SK-N-SH treated with all-trans-retinoic acid at 6 μM for 48 hours (cell line): ENCODE data around the gene MAPK8.

Experiments used
- ATAC-seq: fragments of 200-7000 bp; cut with Tn5 transposase; 3 replicates; pipeline ENCODE4 v1.9.1; 2020; ENCODE audit warnings: mild to moderate bottlenecking, moderate library complexity
- ARNTL ChIP-seq: fragments of 450-650 bp; formaldehyde crosslinking; IDR thresholded peaks from 2 replicates; pipeline ENCODE4 v1.5.0; 2020; ENCODE audit warnings: low read depth, mild to moderate bottlenecking, moderate library complexity, borderline replicate concordance
- BACH2 ChIP-seq: fragments of 250-450 bp; sonication (Bioruptor Pico); IDR thresholded peaks from 2 replicates; pipeline ENCODE4 v1.9.0; 2021; ENCODE audit warnings: mild to moderate bottlenecking, borderline replicate concordance
- CREB5 ChIP-seq: fragments of 250-450 bp; sonication (Bioruptor Pico); IDR thresholded peaks from 2 replicates; pipeline ENCODE4 v1.5.1; 2020; ENCODE audit warnings: low read depth, mild to moderate bottlenecking, moderate library complexity
- CSDC2 ChIP-seq: fragments of 250-450 bp; sonication (Bioruptor Pico); IDR thresholded peaks from 2 replicates; pipeline ENCODE4 v1.5.0; 2020; ENCODE audit warnings: mild to moderate bottlenecking, moderate library complexity
- CSRNP3 ChIP-seq: fragments of 250-450 bp; sonication (Bioruptor Pico); IDR thresholded peaks from 2 replicates; pipeline ENCODE4 v1.5.1; 2021; ENCODE audit warnings: mild to moderate bottlenecking, moderate library complexity
- ESRRG ChIP-seq: fragments of 250-450 bp; sonication (Bioruptor Pico); IDR thresholded peaks from 2 replicates; pipeline ENCODE4 v1.6.1; 2021; ENCODE audit warnings: mild to moderate bottlenecking
- GLIS3 ChIP-seq: fragments of 250-450 bp; sonication (Bioruptor Pico); IDR thresholded peaks from 2 replicates; pipeline ENCODE4 v1.5.0; 2020; ENCODE audit warnings: mild to moderate bottlenecking, moderate library complexity
- ISL1 ChIP-seq: fragments of 250-450 bp; sonication (Bioruptor Pico); IDR thresholded peaks from 2 replicates; pipeline ENCODE4 v2.1.2; 2022; ENCODE audit warnings: mild to moderate bottlenecking, moderate library complexity
- OSR1 ChIP-seq: fragments of 250-450 bp; sonication (Bioruptor Pico); IDR thresholded peaks from 2 replicates; pipeline ENCODE4 v1.8.0; 2022; ENCODE audit warnings: moderate library complexity, mild to moderate bottlenecking, inconsistent platforms
- PATZ1 ChIP-seq: fragments of 250-450 bp; sonication (Bioruptor Pico); IDR thresholded peaks from 2 replicates; pipeline ENCODE4 v1.8.0; 2020; ENCODE audit warnings: mild to moderate bottlenecking, moderate library complexity, borderline replicate concordance
- POU6F1 ChIP-seq: fragments of 250-450 bp; sonication (Bioruptor Pico); IDR thresholded peaks from 2 replicates; pipeline ENCODE4 v1.8.0; 2021; ENCODE audit warnings: low read depth, mild to moderate bottlenecking, moderate library complexity, borderline replicate concordance
- PPARA ChIP-seq: fragments of 250-450 bp; sonication (Bioruptor Pico); IDR thresholded peaks from 2 replicates; pipeline ENCODE4 v1.5.0; 2020; ENCODE audit warnings: mild to moderate bottlenecking, borderline replicate concordance
- RARB ChIP-seq: fragments of 250-450 bp; sonication (Bioruptor Pico); IDR thresholded peaks from 2 replicates; pipeline ENCODE4 v1.8.0; 2021; ENCODE audit warnings: mild to moderate bottlenecking, moderate library complexity
- SNAI2 ChIP-seq: fragments of 250-450 bp; sonication (Bioruptor Pico); IDR thresholded peaks from 2 replicates; pipeline ENCODE4 v1.5.0; 2020; ENCODE audit warnings: mild to moderate bottlenecking, moderate library complexity
- TCF4 ChIP-seq: fragments of 250-450 bp; sonication (Bioruptor Pico); IDR thresholded peaks from 2 replicates; pipeline ENCODE4 v1.8.0; 2021; ENCODE audit warnings: mild to moderate bottlenecking, moderate library complexity, borderline replicate concordance
- TOX ChIP-seq: fragments of 250-450 bp; sonication (Bioruptor Pico); IDR thresholded peaks from 2 replicates; pipeline ENCODE4 v1.8.0; 2021; ENCODE audit warnings: mild to moderate bottlenecking, moderate library complexity, borderline replicate concordance
- TSHZ2 ChIP-seq: fragments of 250-450 bp; sonication (Bioruptor Pico); IDR thresholded peaks from 2 replicates; pipeline ENCODE4 v1.5.0; 2020; ENCODE audit warnings: mild to moderate bottlenecking, moderate library complexity
- ZC3H10 ChIP-seq: fragments of 250-450 bp; sonication (Bioruptor Pico); IDR thresholded peaks from 2 replicates; pipeline ENCODE4 v1.5.1; 2021; ENCODE audit warnings: mild to moderate bottlenecking, moderate library complexity
- ZFP3 ChIP-seq: fragments of 250-450 bp; sonication (Bioruptor Pico); IDR thresholded peaks from 2 replicates; pipeline ENCODE4 v1.5.0; 2020; ENCODE audit warnings: mild to moderate bottlenecking, moderate library complexity
- ZFP30 ChIP-seq: fragments of 450-650 bp; formaldehyde crosslinking; IDR thresholded peaks from 2 replicates; pipeline ENCODE4 v1.5.0; 2022; ENCODE audit warnings: mild to moderate bottlenecking, moderate library complexity
- ZNF565 ChIP-seq: fragments of 450-650 bp; formaldehyde crosslinking; conservative IDR thresholded peaks from 2 replicates; pipeline ENCODE4 v1.5.0; 2020; ENCODE audit warnings: low read depth, mild to moderate bottlenecking, moderate library complexity
- ZNF70 ChIP-seq: fragments of 450-650 bp; formaldehyde crosslinking; IDR thresholded peaks from 2 replicates; pipeline ENCODE4 v1.5.0; 2020; ENCODE audit warnings: mild to moderate bottlenecking, moderate library complexity
- ZNF8 ChIP-seq: fragments of 450-650 bp; formaldehyde crosslinking; IDR thresholded peaks from 2 replicates; pipeline ENCODE4 v1.5.0; 2020; ENCODE audit warnings: mild to moderate bottlenecking, moderate library complexity

Gene MAPK8

GRCh38 chr10:48414778-48415177, 108.3 kb downstream of the MAPK8 start:
- ATAC-seq = peak; percentile 82
- TF ChIP-seq CSDC2 (CRISPR knock-in tag) (no peak), ZC3H10 (CRISPR knock-in tag) (no peak), ZNF70 (CRISPR knock-in tag) (no peak), TCF4 (no peak), ZFP3 (CRISPR knock-in tag) (0 out of 2 replicates have a peak, but pooled peaks have one; percentile 63), ISL1 (CRISPR knock-in tag) (peak; percentile 78), BACH2 (CRISPR knock-in tag) (no peak), CREB5 (CRISPR knock-in tag) (no peak), ESRRG (CRISPR knock-in tag) (no peak), PPARA (CRISPR knock-in tag) (no peak), TSHZ2 (CRISPR knock-in tag) (no peak), GLIS3 (no peak), OSR1 (CRISPR knock-in tag) (0 out of 2 replicates have a peak, but pooled peaks have one; percentile 23), SNAI2 (0 out of 2 replicates have a peak, but pooled peaks have one; percentile 58), ZNF8 (CRISPR knock-in tag) (no peak), ARNTL (CRISPR knock-in tag) (no peak), CSRNP3 (CRISPR knock-in tag) (no peak), POU6F1 (no peak), RARB (CRISPR knock-in tag) (no peak), ZFP30 (CRISPR knock-in tag) (no peak), PATZ1 (no peak), ZNF565 (CRISPR knock-in tag) (no peak), TOX (no peak)

- ATAC-seq = peak; percentile 35; the same call in 1 of the 3 replicates
- no peak for TF ChIP-seq TSHZ2 (CRISPR knock-in tag)
- no peak for TF ChIP-seq CSDC2 (CRISPR knock-in tag)
- TF ChIP-seq ZNF8 (CRISPR knock-in tag) = no peak
- TF ChIP-seq ZFP30 (CRISPR knock-in tag) = no peak
- no peak for TF ChIP-seq CSRNP3 (CRISPR knock-in tag)
- TF ChIP-seq TOX = no peak
- TF ChIP-seq SNAI2 = no peak
- no peak for TF ChIP-seq ZFP3 (CRISPR knock-in tag)
- TF ChIP-seq ESRRG (CRISPR knock-in tag) = no peak
- TF ChIP-seq OSR1 (CRISPR knock-in tag) = no peak
- TF ChIP-seq ARNTL (CRISPR knock-in tag) = no peak
- no peak for TF ChIP-seq CREB5 (CRISPR knock-in tag)
Observed at GRCh38 chr10:48416584-48417232, 110.2 kb downstream of the MAPK8 start.
